HCT116 (cell line): ENCODE results near the gene EIF3K. TPM values are rescaled to one million over a fixed set of nuclear protein-coding genes. Genes with fewer than 3 reads are reported as not detected.
A peak's percentile ranks its signal among the peaks of the same experiment; 100 is the strongest.

Experiments
- ATAC-seq: fragments of 200-7000 bp; cut with Tn5 transposase; 2 replicates; pipeline ENCODE4 v1.9.1; 2020; ENCODE audit warnings: mild to moderate bottlenecking, moderate library complexity
- BruUV-seq: library from RNA; stranded (reverse); fragments of 400-500 nt; replicated peaks from 2 replicates; lab custom pipeline; 2021; lab: Mats Ljungman, UMichigan
- CTCF ChIA-PET: fragments of 300-600 bp; sonication (Branson Sonifier 250); formaldehyde crosslinking; loops from one replicate; lab custom pipeline; 2021; ENCODE audit warnings: antibody characterized with exemption; lab: Charles Lee
- POLR2A ChIA-PET: fragments of 300-600, 350-600 bp; sonication (Branson Sonifier 250); formaldehyde crosslinking; loops from one replicate; lab custom pipeline; 2021; ENCODE audit warnings: antibody characterized with exemption; lab: Charles Lee
- RAD21 ChIA-PET, 2 experiments: fragments of 300-600 bp; sonication (Branson Sonifier 250); formaldehyde crosslinking; loops; one replicate each; lab custom pipeline; 2023; ENCODE audit warnings: low total read pairs in 2 of 2; ENCODE audit not compliant: uncharacterized antibody in 2 of 2, unreplicated experiment in 2 of 2, low non-redundant PET in 1 of 2; lab: Charles Lee
- DNase-seq: peaks from one replicate; pipeline ENCODE4 v3.0.0-alpha.2; 2010; ENCODE audit warnings: low read depth, low spot score
- H2AFZ ChIP-seq: fragments of 200-600 bp; shearing (Covaris generic), sonication (generic); 2 replicates; pipeline ENCODE4 v1.6.1; 2017; ENCODE audit warnings: low read depth, mixed run types, mixed read lengths, antibody characterized with exemption, low read length; ENCODE audit not compliant: poor library complexity, severe bottlenecking
- H3K27ac ChIP-seq: 2 replicates; pipeline ENCODE4 v1.5.1; 2012; ENCODE audit warnings: low read depth, low read length
- H3K27me3 ChIP-seq: fragments of 200-600 bp; sonication (generic); 2 replicates; pipeline ENCODE4 v1.6.1; 2016; ENCODE audit warnings: mixed run types, low read length, mixed read lengths; ENCODE audit not compliant: insufficient read depth
- H3K36me3 ChIP-seq, 2 experiments: fragments of 200-500 bp in 1 of 2; fragments of 200-600 bp in 1 of 2; sonication (Bioruptor generic) in 1 of 2; sonication (generic) in 1 of 2; 2 replicates each; pipeline versions ENCODE4 v1.5.1 to v1.6.1; 2014 to 2016; ENCODE audit warnings: low read length in 2 of 2, inconsistent platforms in 1 of 2, mixed read lengths in 1 of 2, mixed run types in 1 of 2; ENCODE audit not compliant: insufficient read depth in 2 of 2, control insufficient read depth in 1 of 2
- H3K4me1 ChIP-seq, 2 experiments: fragments of 200-600 bp in 1 of 2; sonication (generic) in 1 of 2; 2 replicates each; pipeline versions ENCODE4 v1.5.1 to v1.6.1; 2012 to 2017; ENCODE audit warnings: low read length in 2 of 2, inconsistent platforms in 1 of 2, mild to moderate bottlenecking in 1 of 2, mixed read lengths in 1 of 2, mixed run types in 1 of 2, moderate library complexity in 1 of 2; ENCODE audit not compliant: insufficient read depth in 2 of 2, control insufficient read depth in 1 of 2
- H3K4me2 ChIP-seq: fragments of 200-600 bp; sonication (generic); 2 replicates; pipeline ENCODE4 v1.6.1; 2017; ENCODE audit warnings: mixed run types, low read length, mixed read lengths
- H3K4me3 ChIP-seq, 2 experiments: fragments of 200-600 bp in 1 of 2; sonication (generic) in 1 of 2; replicated peaks in 1 of 2; 2 replicates each; pipeline ENCODE4 v1.5.1; 2011 to 2016; ENCODE audit warnings: low read length in 2 of 2, control low read depth in 1 of 2, low read depth in 1 of 2, mild to moderate bottlenecking in 1 of 2, mixed read lengths in 1 of 2, mixed run types in 1 of 2
- H3K79me2 ChIP-seq: fragments of 200-600 bp; sonication (generic); 2 replicates; pipeline ENCODE4 v1.6.1; 2017; ENCODE audit warnings: mild to moderate bottlenecking, mixed run types, low read length, moderate library complexity, mixed read lengths; ENCODE audit not compliant: insufficient read depth
- H3K9ac ChIP-seq: fragments of 200-600 bp; sonication (generic); 2 replicates; pipeline ENCODE4 v1.6.1; 2016; ENCODE audit warnings: low read length, mixed read lengths
- H3K9me2 ChIP-seq: fragments of 200-600 bp; sonication (generic), shearing (Covaris generic); 2 replicates; pipeline ENCODE4 v1.6.1; 2017; ENCODE audit warnings: mixed run types, mild to moderate bottlenecking, moderate library complexity; ENCODE audit not compliant: insufficient read depth
- H3K9me3 ChIP-seq, 2 experiments: fragments of 200-500 bp in 1 of 2; fragments of 200-600 bp in 1 of 2; sonication (Bioruptor generic) in 1 of 2; sonication (generic) in 1 of 2; 2 replicates each; pipeline ENCODE4 v1.6.1; 2014 to 2017; ENCODE audit warnings: low read length in 2 of 2, mixed read lengths in 2 of 2, inconsistent platforms in 1 of 2, low read depth in 1 of 2, mild to moderate bottlenecking in 1 of 2, mixed run types in 1 of 2, moderate library complexity in 1 of 2; ENCODE audit not compliant: control insufficient read depth in 1 of 2, insufficient read depth in 1 of 2
- H4K20me1 ChIP-seq: fragments of 200-600 bp; sonication (generic), shearing (Covaris generic); 2 replicates; pipeline ENCODE4 v1.6.1; 2017; ENCODE audit warnings: mixed run types, mild to moderate bottlenecking, moderate library complexity; ENCODE audit not compliant: insufficient read depth
- CEBPB ChIP-seq: IDR thresholded peaks from 2 replicates; pipeline ENCODE4 v1.6.1; 2012; ENCODE audit warnings: low read depth
- EZH2 ChIP-seq: fragments of 200-600 bp; sonication (generic); IDR thresholded peaks from 2 replicates; pipeline ENCODE4 v1.6.1; 2017; ENCODE audit warnings: antibody characterized with exemption, mixed run types
- EZH2phosphoT487 ChIP-seq: fragments of 200-600 bp; IDR thresholded peaks from 2 replicates; pipeline ENCODE4 v1.6.1; 2018; ENCODE audit warnings: antibody characterized with exemption, borderline replicate concordance
- POLR2A ChIP-seq: IDR thresholded peaks from 2 replicates; pipeline ENCODE4 v1.7.0; 2011; ENCODE audit warnings: borderline replicate concordance; ENCODE audit not compliant: insufficient read depth, insufficient read length; ENCODE audit errors: extremely low read depth
- POLR2AphosphoS5 ChIP-seq: IDR thresholded peaks from 2 replicates; pipeline ENCODE4 v1.6.1; 2011; ENCODE audit warnings: mild to moderate bottlenecking, low read depth, low read length, moderate library complexity
- RAD21 ChIP-seq: IDR thresholded peaks from 2 replicates; pipeline ENCODE4 v1.6.1; 2012; ENCODE audit warnings: low read depth, mild to moderate bottlenecking
- SP1 ChIP-seq: IDR thresholded peaks from 2 replicates; pipeline ENCODE4 v1.6.1; 2012; ENCODE audit warnings: low read depth
- SRF ChIP-seq: IDR thresholded peaks from 2 replicates; pipeline ENCODE4 v1.6.1; 2012; ENCODE audit warnings: low read depth
- YY1 ChIP-seq: IDR thresholded peaks from 2 replicates; pipeline ENCODE4 v1.6.1; 2011; ENCODE audit warnings: low read length, low read depth, moderate library complexity, mild to moderate bottlenecking; ENCODE audit not compliant: insufficient replicate concordance; ENCODE audit errors: extremely low read depth
- ZFX ChIP-seq: fragments of 450-650 bp; IDR thresholded peaks from 2 replicates; pipeline ENCODE4 v1.6.1; 2017
- ZNF274 ChIP-seq: fragments of 200-500 bp; sonication (Bioruptor generic); IDR thresholded peaks from 2 replicates; pipeline ENCODE4 v1.6.1; 2014; ENCODE audit warnings: mild to moderate bottlenecking, low read depth, low read length, inconsistent platforms
- intact Hi-C: fragments of 100-400 bp; cut with micrococcal nuclease; formaldehyde crosslinking; loops from 2 replicates; pipeline ENCODE4 v1.10.0; 2022
- total RNA-seq: library from RNA; stranded (reverse); gene quantifications from one replicate; pipeline ENCODE4 v1.2.1, GENCODE V29; 2021; ENCODE audit not compliant: unreplicated experiment
- TF ChIP-seq, protein P1 (sequence below): IDR thresholded peaks from 2 replicates; pipeline ENCODE4 v1.6.1; 2012; ENCODE audit warnings: low read depth
- TF ChIP-seq, protein P2 (sequence below), 3 experiments: fragments of 200-600 bp in 1 of 3; sonication (generic) in 1 of 3; IDR thresholded peaks in 2 of 3; conservative IDR thresholded peaks in 1 of 3; 2 replicates each; pipeline ENCODE4 v1.5.1; 2012 to 2017; ENCODE audit warnings: low read depth in 2 of 3, low read length in 2 of 3, antibody characterized with exemption in 1 of 3, borderline replicate concordance in 1 of 3, control low read depth in 1 of 3, mild to moderate bottlenecking in 1 of 3, mixed read lengths in 1 of 3, mixed run types in 1 of 3, moderate library complexity in 1 of 3; ENCODE audit not compliant: insufficient read depth in 1 of 3
- TF ChIP-seq, protein P3 (sequence below): IDR thresholded peaks from 2 replicates; pipeline ENCODE4 v1.6.1; 2012

Gene EIF3K
- total RNA-seq, 1 experiment from 2014 or later = 313 TPM

DNA sequence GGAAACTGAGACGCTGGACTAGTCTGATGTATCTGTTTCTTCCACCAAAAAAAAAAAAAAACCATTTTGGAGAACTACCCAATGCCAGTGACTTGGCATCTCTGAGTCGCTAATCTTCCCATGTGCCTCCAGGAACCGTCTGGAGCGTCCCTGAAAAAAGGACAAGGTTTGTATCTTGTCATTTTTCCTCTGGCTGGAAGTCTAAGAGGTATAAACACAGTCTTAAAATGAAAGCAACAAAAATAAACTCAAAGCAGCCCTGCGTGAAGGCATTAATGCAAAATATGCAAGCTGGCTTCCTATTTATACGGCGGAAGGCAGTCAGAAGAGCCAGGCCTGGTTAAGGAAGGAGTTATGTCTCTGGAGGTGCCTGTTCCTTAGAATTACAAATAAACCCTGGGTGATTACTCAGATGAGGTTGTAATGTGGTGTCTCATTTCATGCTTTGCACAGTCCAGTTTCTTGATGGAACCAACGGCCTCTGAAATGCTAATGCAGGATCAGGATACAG is 48.7 kb downstream of the EIF3K start:
- H3K9me2 ChIP-seq = no peaks in the 10 kb centered on the region
- CTCF ChIA-PET = no interaction called here
- BruUV-seq = no TSS peak

DNA sequence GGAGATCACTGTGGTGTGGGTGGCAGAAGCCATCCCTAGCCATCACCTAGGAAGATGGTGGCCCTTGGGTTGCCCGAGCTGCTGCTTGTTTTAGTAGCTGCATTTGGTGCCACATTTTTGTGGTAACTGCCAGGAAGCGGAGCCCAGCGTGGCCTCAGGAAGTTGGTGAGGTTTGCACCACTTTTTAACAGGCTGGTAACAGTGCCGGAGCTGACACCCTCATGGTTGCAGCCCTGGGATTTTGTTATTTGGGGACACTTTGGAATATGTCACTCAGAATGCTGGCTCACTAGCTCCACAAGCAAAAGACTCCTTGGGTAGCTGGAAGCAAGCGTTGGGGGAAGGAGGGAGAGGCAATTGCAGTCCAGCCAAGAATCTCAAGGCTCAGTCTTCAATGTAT is 50.6 kb downstream of the EIF3K start:
- POLR2A ChIA-PET = interaction anchor here (1.9 kb wide), 1 partner anchor 9 kb away, joined by 4 read pairs; no protein-coding TSS in a partner anchor
- H3K27ac ChIP-seq = no peak overlapping the region
- H3K36me3 ChIP-seq = peaks cover 3 to 17% of the 10 kb centered on the region in 2 experiments; a peak in 2 of 4 replicates
- no TSS peak for BruUV-seq
- H3K27me3 ChIP-seq = no peaks in the 10 kb centered on the region
- no peaks in the 10 kb centered on the region for H3K9me2 ChIP-seq
- no peak for DNase-seq
- intact Hi-C loops = no loop called here
- H3K4me3 ChIP-seq = no peak overlapping the region
- H3K4me2 ChIP-seq = 0 out of 2 replicates have a peak overlapping the region, but pooled peaks have one; percentile 6
- no peak for ATAC-seq
- no peak overlapping the region for H3K9ac ChIP-seq
- peaks cover 59 to 87% of the 10 kb centered on the region in 2 experiments for H3K4me1 ChIP-seq
- RAD21 ChIA-PET = no interaction called here
- no peak overlapping the region for H2AFZ ChIP-seq
- CTCF ChIA-PET = interaction anchor here (0.8 kb wide), 1 partner anchor 9 kb away, joined by 3 read pairs; no protein-coding TSS in a partner anchor
- H4K20me1 ChIP-seq = peaks cover 19% of the 10 kb centered on the region; the same call in 1 of the 2 replicates
- H3K9me3 ChIP-seq = no peaks in the 10 kb centered on the region
- H3K79me2 ChIP-seq = peaks cover 97% of the 10 kb centered on the region
- no peak for TF ChIP-seq POLR2AphosphoS5
- TF ChIP-seq, protein P1, sequence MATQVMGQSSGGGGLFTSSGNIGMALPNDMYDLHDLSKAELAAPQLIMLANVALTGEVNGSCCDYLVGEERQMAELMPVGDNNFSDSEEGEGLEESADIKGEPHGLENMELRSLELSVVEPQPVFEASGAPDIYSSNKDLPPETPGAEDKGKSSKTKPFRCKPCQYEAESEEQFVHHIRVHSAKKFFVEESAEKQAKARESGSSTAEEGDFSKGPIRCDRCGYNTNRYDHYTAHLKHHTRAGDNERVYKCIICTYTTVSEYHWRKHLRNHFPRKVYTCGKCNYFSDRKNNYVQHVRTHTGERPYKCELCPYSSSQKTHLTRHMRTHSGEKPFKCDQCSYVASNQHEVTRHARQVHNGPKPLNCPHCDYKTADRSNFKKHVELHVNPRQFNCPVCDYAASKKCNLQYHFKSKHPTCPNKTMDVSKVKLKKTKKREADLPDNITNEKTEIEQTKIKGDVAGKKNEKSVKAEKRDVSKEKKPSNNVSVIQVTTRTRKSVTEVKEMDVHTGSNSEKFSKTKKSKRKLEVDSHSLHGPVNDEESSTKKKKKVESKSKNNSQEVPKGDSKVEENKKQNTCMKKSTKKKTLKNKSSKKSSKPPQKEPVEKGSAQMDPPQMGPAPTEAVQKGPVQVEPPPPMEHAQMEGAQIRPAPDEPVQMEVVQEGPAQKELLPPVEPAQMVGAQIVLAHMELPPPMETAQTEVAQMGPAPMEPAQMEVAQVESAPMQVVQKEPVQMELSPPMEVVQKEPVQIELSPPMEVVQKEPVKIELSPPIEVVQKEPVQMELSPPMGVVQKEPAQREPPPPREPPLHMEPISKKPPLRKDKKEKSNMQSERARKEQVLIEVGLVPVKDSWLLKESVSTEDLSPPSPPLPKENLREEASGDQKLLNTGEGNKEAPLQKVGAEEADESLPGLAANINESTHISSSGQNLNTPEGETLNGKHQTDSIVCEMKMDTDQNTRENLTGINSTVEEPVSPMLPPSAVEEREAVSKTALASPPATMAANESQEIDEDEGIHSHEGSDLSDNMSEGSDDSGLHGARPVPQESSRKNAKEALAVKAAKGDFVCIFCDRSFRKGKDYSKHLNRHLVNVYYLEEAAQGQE = no peak
- no peak for TF ChIP-seq POLR2A
- TF ChIP-seq CEBPB = no peak
- TF ChIP-seq SP1 = no peak
- TF ChIP-seq RAD21 = no peak
- TF ChIP-seq, protein P2, sequence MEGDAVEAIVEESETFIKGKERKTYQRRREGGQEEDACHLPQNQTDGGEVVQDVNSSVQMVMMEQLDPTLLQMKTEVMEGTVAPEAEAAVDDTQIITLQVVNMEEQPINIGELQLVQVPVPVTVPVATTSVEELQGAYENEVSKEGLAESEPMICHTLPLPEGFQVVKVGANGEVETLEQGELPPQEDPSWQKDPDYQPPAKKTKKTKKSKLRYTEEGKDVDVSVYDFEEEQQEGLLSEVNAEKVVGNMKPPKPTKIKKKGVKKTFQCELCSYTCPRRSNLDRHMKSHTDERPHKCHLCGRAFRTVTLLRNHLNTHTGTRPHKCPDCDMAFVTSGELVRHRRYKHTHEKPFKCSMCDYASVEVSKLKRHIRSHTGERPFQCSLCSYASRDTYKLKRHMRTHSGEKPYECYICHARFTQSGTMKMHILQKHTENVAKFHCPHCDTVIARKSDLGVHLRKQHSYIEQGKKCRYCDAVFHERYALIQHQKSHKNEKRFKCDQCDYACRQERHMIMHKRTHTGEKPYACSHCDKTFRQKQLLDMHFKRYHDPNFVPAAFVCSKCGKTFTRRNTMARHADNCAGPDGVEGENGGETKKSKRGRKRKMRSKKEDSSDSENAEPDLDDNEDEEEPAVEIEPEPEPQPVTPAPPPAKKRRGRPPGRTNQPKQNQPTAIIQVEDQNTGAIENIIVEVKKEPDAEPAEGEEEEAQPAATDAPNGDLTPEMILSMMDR (IDR thresholded peaks at IDR 0.05 in 2 of 3, conservative IDR thresholded peaks at IDR 0.05 in 1 of 3; ENCODE audit: borderline replicate concordance in 1 of 3, insufficient read depth in 1 of 3, low read depth in 2 of 3, low read length in 2 of 3) = no peak
- TF ChIP-seq ZNF274 = no peak
- no peak for TF ChIP-seq EZH2
- TF ChIP-seq SRF = no peak
- TF ChIP-seq, protein P3, sequence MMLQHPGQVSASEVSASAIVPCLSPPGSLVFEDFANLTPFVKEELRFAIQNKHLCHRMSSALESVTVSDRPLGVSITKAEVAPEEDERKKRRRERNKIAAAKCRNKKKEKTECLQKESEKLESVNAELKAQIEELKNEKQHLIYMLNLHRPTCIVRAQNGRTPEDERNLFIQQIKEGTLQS = no peak
- TF ChIP-seq EZH2phosphoT487 = no peak
- TF ChIP-seq YY1 = no peak
- TF ChIP-seq ZFX = no peak

More for the DNA sequence above, 48.7 kb downstream of the EIF3K start:
- peak overlapping the region; percentile 5; the same call in 1 of the 2 replicates for H3K27ac ChIP-seq
- no peak overlapping the region for H3K4me2 ChIP-seq
- no peak for DNase-seq
- peaks cover 70 to 91% of the 10 kb centered on the region in 2 experiments for H3K4me1 ChIP-seq
- ChIA-PET POLR2A (interaction anchor here (1.9 kb wide), 1 partner anchor 11 kb away, joined by 4 read pairs; no protein-coding TSS in a partner anchor), RAD21 (no interaction called here)
- no peaks in the 10 kb centered on the region for H3K9me3 ChIP-seq
- H3K9ac ChIP-seq = peak overlapping the region; percentile 26; the same call in 1 of the 2 replicates
- ATAC-seq = no peak
- H3K79me2 ChIP-seq = peaks cover 100% of the 10 kb centered on the region
- peaks cover 5 to 15% of the 10 kb centered on the region in 2 experiments; a peak in 2 of 4 replicates for H3K36me3 ChIP-seq
- H2AFZ ChIP-seq = no peak overlapping the region
- peaks cover 21% of the 10 kb centered on the region; the same call in 1 of the 2 replicates for H4K20me1 ChIP-seq
- no peak overlapping the region for H3K4me3 ChIP-seq
- no peak for TF ChIP-seq YY1
- intact Hi-C loops = no loop called here
- H3K27me3 ChIP-seq = no peaks in the 10 kb centered on the region
